Epidermal melanocyte (primary cell): ENCODE results near the gene POLR1B.
"Not testable (repeated sequence)": the region's sequence is repeated elsewhere in the genome, so short reads cannot be mapped to it uniquely, and the experiment has no call there.

ENCODE experiments used
- DNase-seq: peaks from one replicate; pipeline ENCODE4 v3.0.0; 2011; ENCODE audit warnings: low spot score; ENCODE audit not compliant: insufficient read length

Gene POLR1B

DNA sequence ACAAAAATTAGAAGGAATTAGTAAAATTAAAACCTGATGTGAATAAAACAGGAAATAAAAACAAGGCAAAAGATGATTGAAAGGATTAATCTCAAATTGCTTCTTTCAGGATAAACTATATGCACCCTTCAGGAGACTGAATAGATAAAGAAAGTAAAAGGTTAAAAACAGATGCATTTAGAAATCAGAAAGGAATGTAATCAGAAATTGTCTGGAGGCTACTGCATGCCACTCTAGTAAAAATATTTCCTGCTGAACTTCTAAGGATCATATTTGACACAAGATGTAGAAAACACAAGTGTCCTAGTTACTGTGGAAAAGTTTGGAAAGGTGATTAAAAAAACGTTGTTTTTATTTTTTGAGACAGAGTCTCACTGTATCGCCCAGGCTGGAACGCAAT is 58.4 kb downstream of the POLR1B start:
- no peak for DNase-seq

DNA sequence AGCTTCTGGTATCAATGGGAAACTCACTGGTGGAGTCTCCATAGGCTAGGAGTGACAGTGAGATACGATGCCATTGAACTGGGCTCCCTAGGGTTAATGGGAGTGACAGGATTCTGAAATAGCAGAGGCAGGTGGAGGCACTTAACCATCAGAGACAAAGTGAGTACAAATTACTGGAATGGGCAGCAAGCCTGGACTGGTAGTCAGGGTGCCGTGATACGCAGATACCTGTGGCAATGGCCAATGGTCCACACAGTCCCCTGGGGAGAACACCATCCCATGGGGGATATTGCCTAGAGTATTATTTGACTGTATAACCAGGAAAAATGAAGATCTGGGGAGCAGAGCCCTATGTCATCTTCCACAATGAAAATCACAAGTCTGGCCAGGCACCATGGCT is 59.5 kb downstream of the POLR1B start:
- DNase-seq, result no peak

DNA sequence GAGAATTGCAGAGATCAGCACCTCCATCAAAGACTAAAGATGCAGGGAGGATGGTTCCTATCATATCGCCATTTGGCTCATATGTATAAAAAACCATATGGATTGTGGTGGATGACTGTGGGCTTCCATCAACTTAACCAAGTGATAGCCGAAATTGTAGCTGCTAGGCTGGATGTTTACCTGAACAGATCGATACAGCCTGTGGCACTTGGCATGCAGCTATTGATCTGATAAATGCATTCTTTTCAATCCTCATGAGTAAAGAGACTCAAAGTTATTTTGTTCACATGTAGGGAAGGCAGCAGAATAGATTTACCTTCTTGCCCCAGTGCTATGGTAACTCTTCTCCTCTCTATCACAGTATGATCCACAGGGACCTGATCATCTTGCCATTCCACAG is 60.7 kb downstream of the POLR1B start:
- DNase-seq, result no peak

DNA sequence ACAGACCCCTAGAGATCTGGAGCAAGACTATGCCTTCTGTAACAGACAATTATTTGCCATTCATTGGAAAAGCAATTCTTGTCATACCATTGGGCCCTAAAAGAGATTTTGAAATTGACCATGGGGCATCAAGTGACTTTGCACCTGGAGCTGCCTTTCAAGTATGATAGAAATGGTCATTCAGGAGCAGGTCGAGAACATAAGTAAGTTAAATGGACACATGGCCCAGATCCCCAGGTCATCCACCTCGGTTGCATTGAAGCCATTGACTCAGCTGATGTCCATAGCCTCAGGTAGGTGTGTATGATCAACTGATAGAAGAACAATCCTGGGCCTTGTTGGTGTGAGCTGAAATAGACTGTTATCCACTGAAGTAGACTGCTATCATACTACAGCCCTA is 61.5 kb downstream of the POLR1B start:
- no peak for DNase-seq

DNA sequence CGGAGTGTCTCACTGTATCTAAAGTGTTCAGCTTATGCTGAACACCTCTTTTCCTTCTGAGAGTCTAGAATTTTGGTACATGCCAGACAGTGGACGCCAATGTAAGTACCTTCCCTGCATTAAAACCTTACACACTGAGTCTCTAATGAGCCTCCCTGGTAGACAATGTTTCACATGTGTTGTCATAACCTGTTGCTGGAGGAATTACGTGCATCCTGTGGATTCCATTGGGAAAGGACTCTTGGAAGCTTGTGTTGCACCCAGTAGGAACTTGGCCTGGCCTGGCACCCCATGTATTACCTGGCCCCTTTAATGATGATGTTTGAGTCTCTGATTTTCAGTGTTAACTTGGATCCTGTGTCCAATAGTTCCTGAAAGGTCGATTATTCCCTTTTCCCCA is 62.7 kb downstream of the POLR1B start:
- DNase-seq, result no peak

DNA sequence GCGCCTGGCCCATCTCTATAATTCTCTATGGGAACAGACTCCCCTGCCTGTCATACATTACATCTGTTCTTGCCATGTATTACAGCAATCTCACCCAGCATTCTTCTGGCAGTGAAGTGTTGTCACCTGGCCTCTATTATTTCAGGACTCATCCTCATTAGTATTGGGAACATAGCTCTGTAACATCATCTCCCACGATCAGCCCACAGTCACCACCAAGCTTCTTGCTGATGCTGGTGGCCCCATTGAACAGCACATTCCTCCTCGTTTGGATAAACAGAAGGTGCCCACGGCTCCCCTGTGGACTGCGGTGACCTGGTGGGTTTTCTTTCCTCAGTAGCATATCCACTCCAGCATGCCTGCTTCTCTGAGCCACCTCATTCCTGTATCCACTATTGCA is 63.7 kb downstream of the POLR1B start:
- DNase-seq, result no peak

DNA sequence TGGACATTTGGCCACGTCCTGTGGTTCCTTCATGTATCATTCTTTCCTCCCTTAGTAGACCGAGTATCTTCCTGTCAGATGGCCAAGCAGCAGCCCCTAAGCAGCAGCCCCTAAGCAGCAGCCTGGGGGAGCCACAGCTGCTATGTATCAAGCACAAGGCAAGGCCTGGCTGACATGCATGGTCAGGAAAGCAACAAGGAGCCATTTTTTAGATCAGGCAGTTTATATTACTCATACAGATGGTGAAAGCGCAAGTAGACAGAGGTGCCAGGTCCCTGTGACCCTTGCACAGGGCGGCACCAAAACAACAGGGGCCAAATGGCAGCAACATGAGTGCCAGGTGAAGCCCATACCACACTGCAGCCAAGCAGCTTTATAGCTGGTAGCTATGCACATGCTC is 64.3 kb downstream of the POLR1B start:
- no peak for DNase-seq

DNA sequence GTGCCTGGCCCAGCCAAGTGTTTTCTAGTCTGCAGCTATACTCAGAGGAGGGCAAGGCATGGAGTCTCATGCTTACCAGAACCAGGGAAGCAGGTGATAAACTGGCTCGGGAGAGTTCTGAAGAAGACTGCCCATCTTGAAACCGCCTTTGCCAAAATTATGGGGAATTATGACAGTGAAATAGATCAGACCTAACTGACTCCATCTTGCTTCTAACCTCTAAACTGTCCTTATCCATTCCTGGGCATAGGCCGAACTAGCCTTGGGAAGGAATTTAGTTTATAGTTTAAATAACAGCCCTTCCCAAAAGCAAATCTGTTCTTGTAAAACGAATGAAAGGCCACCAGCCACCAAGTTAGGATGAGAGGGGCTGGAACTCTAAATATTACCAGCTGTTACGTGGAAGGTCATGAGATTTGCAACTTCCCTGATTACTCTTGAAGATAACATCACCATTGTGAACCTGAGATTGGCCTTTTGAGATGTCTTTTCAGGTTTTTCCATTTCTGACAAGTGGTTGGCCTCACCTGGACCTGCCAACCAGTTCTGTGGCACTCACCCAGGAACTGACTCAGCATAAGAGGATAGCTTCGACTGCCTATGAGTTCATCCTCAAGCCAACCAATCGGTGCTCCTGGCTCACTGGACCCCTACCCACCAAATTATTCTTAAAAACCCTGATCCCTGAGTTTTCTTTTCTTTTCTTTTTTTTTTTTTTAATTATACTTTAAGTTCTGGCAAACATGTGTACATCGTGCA is 65.6 kb downstream of the POLR1B start:
- no peak for DNase-seq

DNA sequence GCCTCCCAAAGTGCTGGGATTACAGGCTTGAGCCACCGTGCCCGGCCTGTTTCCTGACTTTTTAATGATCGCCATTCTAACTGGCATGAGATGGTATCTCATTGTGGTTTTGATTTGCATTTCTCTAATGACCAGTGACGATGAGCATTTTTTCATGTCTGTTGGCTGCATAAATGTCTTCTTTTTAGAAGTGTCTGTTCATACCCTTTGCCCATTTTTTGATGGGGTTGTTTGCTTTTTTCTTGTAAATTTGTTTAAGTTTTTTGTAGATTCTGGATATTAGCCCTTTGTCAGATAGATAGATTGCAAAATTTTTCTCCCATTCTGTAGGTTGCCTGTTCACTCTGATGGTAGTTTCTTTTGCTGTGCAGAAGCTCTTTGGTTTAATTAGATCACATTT is 67.1 kb downstream of the POLR1B start:
- not testable (repeated sequence) for DNase-seq

DNA sequence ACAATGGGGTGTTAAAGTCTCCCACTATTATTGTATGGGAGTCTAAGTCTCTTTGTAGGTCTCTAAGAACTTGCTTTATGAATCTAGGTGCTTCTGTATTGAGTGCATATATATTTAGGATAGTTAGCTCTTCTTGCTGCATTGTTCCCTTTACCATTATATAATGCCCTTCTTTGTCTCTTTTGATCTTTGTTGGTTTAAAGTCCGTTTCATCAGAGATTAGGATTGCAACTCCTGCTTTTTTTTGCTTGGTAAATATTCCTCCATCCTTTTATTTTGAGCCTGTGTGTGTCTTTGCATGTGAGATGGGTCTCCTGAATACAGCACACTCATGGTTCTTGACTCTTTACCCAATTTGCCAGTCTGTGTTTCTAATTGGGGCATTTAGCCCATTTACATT is 70.0 kb downstream of the POLR1B start:
- DNase-seq, result not testable (repeated sequence)

DNA sequence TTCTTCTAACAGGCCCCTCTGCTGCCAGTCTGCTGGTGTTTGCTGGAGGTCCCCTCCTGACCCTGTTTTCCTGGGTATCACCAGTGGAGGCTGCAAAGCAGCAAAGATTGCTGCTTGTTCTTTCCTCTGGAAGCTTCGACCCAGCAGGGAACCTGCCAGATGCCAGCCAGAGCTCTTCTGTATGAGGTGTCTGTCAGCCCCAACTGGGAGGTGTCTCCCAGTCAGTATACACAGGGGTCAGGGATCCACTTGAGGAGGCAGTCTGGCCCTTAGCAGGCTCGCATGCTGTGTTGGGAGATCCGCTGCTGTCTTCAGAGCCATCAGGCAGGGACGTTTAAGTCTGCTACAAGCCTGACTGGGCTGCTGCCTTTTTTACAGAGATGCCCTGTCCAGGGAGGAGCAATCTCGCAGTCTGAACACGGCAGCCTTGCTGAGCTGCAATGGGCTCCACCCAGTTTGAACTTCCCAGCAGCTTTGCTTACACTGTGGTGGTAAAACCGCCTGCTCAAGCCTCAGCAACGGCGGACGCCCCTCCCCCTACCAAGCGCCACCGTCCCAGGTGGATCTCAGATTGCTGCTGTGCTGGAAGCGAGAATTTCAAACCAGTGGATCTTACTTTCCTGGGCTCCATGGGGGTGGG is 72.1 kb downstream of the POLR1B start:
- DNase-seq, result no peak

DNA sequence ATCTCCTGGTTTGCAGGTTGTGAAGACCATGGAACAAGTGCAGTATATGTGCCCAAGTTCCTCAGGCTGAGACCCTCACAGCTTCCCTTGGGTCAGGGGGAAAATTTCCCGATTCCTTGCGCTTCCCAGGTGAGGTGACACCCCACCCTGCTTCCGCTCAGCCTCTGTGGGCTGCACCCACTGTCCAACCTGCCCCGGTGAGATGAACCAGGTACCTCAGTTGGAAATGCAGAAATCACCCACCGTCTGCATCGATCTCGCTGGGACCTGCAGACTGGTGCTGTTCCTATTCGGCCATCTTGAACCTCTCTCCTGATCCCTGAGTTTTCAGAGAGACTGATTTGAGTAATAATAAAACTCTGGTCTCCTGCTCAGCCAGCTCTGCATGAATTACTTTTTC is 72.8 kb downstream of the POLR1B start:
- no peak for DNase-seq

DNA sequence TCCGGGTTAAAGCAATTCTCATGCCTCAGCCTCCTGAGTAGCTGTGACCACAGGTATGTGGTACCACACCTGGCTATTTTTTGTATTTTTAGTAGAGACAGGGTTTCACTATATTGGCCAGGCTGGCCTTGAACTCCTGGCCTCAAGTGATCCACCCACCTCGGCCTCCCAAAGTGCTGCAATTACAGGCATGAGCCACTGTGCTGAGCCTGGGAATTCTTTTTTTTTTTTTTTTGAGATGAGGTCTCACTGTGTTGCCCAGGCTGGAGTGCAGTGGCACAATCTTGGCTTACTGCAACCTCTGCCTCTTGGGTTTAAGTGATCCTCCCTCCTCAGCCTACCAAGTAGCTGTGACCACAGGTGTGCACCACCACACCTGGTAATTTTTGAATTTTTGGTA is 73.5 kb downstream of the POLR1B start:
- DNase-seq, result not testable (repeated sequence)

DNA sequence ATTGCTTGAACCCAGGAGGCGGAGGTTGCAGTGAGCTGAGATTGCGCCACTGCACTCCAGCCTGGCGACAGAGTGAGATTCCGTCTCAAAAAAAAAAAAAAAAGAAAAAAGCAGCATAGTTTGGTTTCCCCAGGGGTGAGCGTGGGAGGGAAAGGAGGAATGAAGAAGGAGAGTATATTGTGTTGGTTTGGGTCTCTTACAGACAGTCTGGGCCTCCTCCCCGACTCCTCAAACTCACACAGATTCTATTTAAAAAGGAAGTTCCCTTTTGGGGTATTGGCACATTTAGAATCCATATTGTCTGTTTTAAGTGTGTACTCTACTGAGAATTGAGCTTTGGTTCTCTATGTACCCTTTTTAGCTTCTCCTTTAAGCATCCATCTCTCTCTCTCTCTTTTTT is 76.1 kb downstream of the POLR1B start:
- no peak for DNase-seq

DNA sequence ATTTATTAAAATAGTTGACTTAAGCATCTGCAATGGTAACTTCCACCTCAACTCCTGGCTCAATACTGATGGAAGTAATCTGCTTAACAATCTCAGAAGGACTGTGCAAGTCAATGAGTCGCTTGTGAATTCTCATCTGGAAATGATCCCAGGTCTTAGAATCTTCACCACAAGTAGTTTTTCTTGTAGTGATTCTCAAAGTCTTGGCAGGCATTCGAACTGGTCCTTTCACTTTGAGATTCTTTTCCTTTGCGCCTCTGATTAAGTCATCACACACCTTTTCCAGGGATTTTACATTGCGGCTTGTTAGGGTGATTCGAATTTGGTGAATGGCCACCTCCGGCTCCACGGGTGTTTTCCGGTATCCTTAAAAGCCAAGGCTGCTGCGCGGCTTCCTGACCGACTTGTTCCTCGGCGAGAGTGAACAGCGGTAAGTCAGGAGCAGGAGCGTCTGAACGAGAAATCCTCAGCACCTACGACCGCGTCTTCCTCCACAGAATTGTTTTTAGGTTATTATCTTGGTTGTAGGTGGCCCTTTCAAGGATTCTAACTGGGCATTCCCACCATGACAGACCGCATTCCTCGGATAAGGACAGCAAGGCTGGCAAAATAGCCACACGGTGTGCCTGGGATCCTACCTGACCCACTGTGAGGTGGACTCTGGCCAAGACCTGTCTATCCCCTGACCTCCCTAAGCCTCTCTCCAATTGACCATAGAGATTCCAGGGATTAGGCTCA is 79.7 kb downstream of the POLR1B start:
- no peak for DNase-seq

DNA sequence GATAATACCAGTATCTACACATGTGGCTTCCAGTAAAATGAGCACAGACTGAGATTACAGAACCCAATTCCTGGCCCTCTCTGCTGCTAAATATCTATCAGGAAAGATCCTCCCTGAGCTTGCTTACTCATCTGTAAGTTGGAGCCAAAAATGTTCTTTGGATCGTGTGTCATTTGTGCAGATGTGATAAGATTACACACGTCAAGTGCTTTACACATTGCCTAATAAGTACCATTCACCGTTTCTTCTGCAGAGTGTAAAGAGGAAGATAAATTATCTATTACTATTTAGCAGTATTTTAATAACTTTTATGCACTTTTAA is 80.2 kb downstream of the POLR1B start:
- no peak for DNase-seq

DNA sequence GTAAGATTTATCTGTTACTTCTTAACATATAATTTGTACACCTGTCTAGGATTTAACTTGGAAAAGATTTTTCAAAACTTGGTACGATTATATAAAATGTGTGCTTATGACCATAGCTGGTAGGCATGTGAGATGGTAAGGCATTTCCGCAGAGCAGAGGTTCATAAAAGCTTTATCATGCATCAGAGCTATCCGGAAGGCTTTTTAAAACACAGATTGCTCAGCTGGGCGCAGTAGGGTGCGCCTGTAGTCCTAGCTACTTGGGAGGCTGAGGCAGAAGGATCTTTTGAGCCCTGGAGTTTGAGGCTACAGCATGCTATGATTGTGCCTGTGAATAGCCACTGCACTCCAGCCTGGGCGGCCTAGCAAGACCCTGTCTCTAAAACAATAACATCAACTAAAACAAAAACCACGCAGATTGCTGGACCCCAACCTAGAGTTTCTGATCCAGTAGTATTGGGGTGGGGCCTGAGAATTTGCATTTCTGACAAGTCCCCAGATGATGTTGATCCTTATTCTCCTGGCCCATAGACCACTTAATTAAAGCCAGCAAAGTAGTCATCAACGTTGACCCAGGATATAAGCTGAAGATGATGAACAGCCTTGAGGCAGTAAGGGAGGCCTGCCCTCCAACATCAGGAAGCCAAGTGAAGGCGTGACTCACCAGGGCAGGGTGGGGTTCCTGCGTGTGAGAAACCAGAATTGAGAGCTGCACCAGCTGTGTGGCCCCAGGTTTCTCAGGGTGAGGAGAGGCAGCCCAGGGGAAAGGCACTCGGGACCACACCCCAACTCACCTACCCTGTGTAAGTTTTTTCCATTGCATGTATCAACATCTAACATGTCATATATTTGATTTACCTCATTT is 81.9 kb downstream of the POLR1B start:
- DNase-seq, result no peak

DNA sequence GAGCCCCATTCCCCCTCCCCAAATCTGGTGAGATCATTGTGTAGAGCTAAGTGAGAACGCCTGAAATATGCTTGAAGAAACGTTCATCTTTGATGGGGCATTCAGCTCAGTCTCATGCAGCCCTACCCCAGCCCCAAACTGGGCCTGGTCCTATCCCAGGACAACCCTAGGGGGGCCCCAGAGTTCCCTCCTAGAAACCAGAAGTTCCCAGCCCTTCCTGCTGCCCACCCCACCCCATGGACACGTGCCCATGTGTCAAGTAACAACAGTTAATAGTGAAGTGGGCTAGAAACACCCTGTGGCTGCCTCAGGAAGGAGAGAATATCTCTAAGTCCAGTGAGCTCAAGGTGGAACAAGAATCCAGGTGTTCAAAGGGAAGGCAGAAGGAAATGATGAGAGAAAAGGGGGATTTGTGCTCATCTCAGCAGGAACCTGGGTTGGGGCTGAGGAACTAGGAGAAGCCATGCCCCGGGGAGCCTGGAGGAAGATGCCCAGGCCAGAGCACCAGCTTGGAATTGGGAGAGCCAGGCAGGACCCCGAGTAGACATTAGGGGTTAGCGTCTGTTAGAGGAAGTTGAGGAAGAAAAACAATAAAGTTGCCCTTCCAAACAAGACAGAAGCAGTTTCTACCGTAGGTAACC is 83.3 kb downstream of the POLR1B start:
- DNase-seq, result no peak

DNA sequence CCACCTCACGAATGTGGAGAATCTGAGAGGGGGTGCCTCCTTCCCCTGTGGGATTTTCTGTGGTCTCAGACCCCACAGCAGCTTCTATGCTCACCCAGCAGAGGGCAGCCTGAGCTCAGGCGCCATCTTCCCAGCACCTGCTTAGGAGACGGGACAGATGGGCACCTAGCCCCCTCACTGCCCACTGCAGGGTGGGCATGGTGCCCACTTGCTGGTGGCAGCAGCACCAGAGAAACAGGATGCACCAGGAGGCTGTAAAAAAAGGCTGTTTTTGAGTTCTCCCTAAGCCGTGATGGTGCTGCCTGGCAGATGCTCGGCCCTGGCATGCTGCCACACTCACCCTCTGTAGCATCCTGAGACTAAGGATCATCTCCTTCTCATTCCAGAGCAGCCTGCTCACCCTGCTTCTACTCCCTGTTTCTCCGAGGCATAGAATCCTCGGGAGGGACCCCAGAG is 84.4 kb downstream of the POLR1B start:
- DNase-seq, result peak; percentile 40
